Lung (tissue), 12 donors: ENCODE data around the gene FLT1. TPM values are rescaled to one million over a fixed set of nuclear protein-coding genes. Genes with fewer than 3 reads are reported as not detected.
A peak's percentile ranks its signal among the peaks of the same experiment; 100 is the strongest.

ENCODE experiments used
- ATAC-seq: fragments of 200-7000 bp; cut with Tn5 transposase; one replicate; pipeline ENCODE4 v1.9.1; 2020; ENCODE audit warnings: moderate number of reproducible peaks; ENCODE audit not compliant: insufficient read depth, low FRiP score
- DNase-seq, 3 donors: peaks; one replicate each; pipeline ENCODE4 v3.0.0-alpha.2; 2013 to 2017
- H3K27ac ChIP-seq, 2 donors: one replicate each; pipeline ENCODE4 v1.5.1; 2013; ENCODE audit warnings: mild to moderate bottlenecking in 2 of 2, moderate library complexity in 2 of 2, control low read depth in 1 of 2, inconsistent platforms in 1 of 2, low read depth in 1 of 2, low read length in 1 of 2
- H3K27me3 ChIP-seq, 3 donors: one replicate each; pipeline ENCODE4 v1.5.1; 2013; ENCODE audit warnings: low read length in 2 of 3; ENCODE audit not compliant: control insufficient read depth in 3 of 3, insufficient read depth in 3 of 3
- H3K36me3 ChIP-seq, 4 donors: one replicate each; pipeline ENCODE4 v1.5.1; 2013; ENCODE audit warnings: low read length in 4 of 4, mild to moderate bottlenecking in 1 of 4, moderate library complexity in 1 of 4; ENCODE audit not compliant: control insufficient read depth in 4 of 4, insufficient read depth in 4 of 4
- H3K4me1 ChIP-seq, 5 donors: one replicate each; pipeline ENCODE4 v1.5.1; 2013; ENCODE audit warnings: low read length in 5 of 5, mild to moderate bottlenecking in 2 of 5, moderate library complexity in 1 of 5; ENCODE audit not compliant: control insufficient read depth in 5 of 5, insufficient read depth in 5 of 5
- H3K4me3 ChIP-seq: one replicate; pipeline ENCODE4 v1.5.1; 2013; ENCODE audit warnings: mild to moderate bottlenecking, control low read depth, moderate library complexity
- H3K9ac ChIP-seq, 2 donors: one replicate each; pipeline ENCODE4 v1.5.1; 2013; ENCODE audit warnings: low read length in 2 of 2, control low read depth in 1 of 2; ENCODE audit not compliant: insufficient read depth in 1 of 2
- H3K9me3 ChIP-seq, 4 donors: one replicate each; pipeline ENCODE4 v1.5.1; 2013; ENCODE audit warnings: low read length in 3 of 4, mild to moderate bottlenecking in 1 of 4, moderate library complexity in 1 of 4; ENCODE audit not compliant: control insufficient read depth in 4 of 4, insufficient read depth in 3 of 4
- CTCF ChIP-seq: IDR thresholded peaks from 2 replicates; pipeline ENCODE4 v1.5.1; 2012; ENCODE audit warnings: mild to moderate bottlenecking; ENCODE audit errors: control extremely low read depth, extremely low read depth
- WGBS, 2 donors: extraction: QIAGEN DNeasy Blood & Tissue Kit; methylation state at CpG; one replicate each; pipeline ENCODE4 v1.1.7; 2013; 5-methylcytosine and 5-hydroxymethylcytosine counted together
- polyA plus RNA-seq, 2 donors: library from polyadenylated mRNA; stranded (reverse); fragments of 200-250 nt; gene quantifications; one replicate each; pipeline ENCODE4 v1.2.1, GENCODE V29; 2013
- total RNA-seq, 2 donors: library from RNA; depleted of rRNA in 1 of 2; stranded (reverse); fragments of >200 nt in 1 of 2; gene quantifications; one replicate each; pipeline ENCODE4 v1.2.1, GENCODE V29; 2014 to 2021
- donor health status: control.
- donor health status: control.
- donor health status: Bipolar disorder and iron deficiency.
- donor health status: healthy.
- donor health status: DM: yes; HTN: yes; CAD: no.

The FLT1 gene
- total and polyA plus RNA-seq, 4 donors, result 4.7 to 71.3 (median 42.2) TPM

DNA sequence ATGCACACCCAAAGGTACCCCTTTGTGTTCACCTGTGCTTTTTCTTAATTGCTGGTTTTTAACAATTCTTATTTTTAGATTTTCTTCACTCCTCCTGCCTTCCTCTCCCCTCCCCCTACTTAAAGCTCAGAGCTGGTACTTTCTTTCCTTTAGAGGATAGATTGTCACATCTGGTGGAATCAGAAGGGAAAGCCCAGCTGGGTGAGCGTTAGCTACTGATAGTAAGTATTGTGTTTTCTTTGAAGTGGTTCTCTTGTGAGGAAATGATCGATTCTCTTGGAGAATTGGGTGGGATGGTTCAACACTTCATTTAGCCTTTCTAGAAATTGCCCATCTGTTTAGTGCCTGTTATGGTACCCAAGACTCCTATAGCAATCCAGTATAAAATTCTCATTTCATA is 84.8 kb downstream of the FLT1 start:
- WGBS, 2 donors, result 36 to 37% methylated on average over 2 of the region's 2 CpGs
- peaks cover 2 to 30% (median 10%) of the 10 kb centered on the region in 5 donors for H3K4me1 ChIP-seq
- no peak for ATAC-seq
- no peaks in the 10 kb centered on the region for H3K9me3 ChIP-seq
- H3K4me3 ChIP-seq, result no peak overlapping the region
- no peaks in the 10 kb centered on the region for H3K36me3 ChIP-seq
- H3K27me3 ChIP-seq, result no peaks in the 10 kb centered on the region
- TF ChIP-seq CTCF, result no peak
- DNase-seq, result no peak
- H3K9ac ChIP-seq, result no peak overlapping the region
- no peak overlapping the region for H3K27ac ChIP-seq

DNA sequence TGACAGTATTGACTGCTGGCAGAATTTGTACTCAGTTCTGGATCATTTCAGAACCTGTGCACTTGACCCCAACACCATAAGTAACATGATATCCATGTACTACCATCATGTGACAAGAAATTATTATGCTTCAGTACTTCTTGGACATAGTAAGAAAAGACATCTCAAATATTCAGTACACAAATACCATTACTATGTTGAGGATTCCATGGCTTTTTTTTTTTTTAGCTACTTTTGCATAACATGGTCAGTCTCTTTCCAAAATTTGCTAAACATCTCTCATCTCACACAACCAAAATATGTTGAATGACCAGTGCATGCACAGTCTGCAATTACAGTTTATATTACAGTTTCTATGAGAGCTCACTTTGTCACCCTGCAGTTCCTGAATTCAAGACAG is 85.3 kb downstream of the FLT1 start:
- ATAC-seq, result no peak
- no peaks in the 10 kb centered on the region for H3K9me3 ChIP-seq

DNA sequence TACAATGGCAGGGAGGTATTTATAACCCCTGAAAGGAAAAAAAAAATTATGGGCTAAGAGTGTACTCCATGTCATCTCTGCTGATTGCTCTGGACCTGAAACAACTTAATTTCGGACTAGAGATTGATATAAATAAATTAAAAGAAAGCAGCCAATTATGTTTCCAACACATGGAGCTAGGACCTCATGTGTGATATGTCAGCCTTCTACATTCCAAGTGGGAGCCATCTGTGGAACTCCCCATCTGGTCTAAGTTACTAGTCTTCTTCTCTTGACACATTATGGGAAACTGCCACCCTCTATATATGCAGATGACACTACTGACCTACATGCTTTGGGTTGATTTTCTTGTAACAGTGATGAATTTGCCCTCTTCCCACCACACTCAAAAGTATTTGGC is 86.1 kb downstream of the FLT1 start:
- Histone ChIP-seq H3K27ac (peak overlapping the region in 1 of 2 donors; percentile 5), H3K9me3 (no peaks in the 10 kb centered on the region), H3K4me3 (no peak overlapping the region), H3K36me3 (no peaks in the 10 kb centered on the region), H3K4me1 (peaks cover 2 to 30% (median 10%) of the 10 kb centered on the region in 5 donors), H3K27me3 (no peaks in the 10 kb centered on the region), H3K9ac (no peak overlapping the region)
- no peak for DNase-seq
- 32 to 50% methylated on average over 1 of the region's 1 CpG for WGBS, 2 donors
- TF ChIP-seq CTCF, result no peak
- ATAC-seq, result no peak

More for the DNA sequence above, 85.3 kb downstream of the FLT1 start:
- H3K4me3 ChIP-seq, result no peak overlapping the region
- no peaks in the 10 kb centered on the region for H3K27me3 ChIP-seq
- no peak for TF ChIP-seq CTCF
- no peak for DNase-seq
- H3K36me3 ChIP-seq, result no peaks in the 10 kb centered on the region
- H3K9ac ChIP-seq, result no peak overlapping the region
- H3K4me1 ChIP-seq, result peaks cover 2 to 30% (median 10%) of the 10 kb centered on the region in 5 donors
- H3K27ac ChIP-seq, result peak overlapping the region in 1 of 2 donors; percentile 5

- no peaks in the 10 kb centered on the region for H3K27me3 ChIP-seq
- no peaks in the 10 kb centered on the region for H3K9me3 ChIP-seq
- no peak overlapping the region for H3K9ac ChIP-seq
- no peak overlapping the region for H3K4me3 ChIP-seq
- DNase-seq (peak; percentile 44 to 81 (median 57)), ATAC-seq (peak; percentile 58)
- peaks cover 2 to 26% (median 10%) of the 10 kb centered on the region in 5 donors for H3K4me1 ChIP-seq
- no peak for TF ChIP-seq CTCF
- WGBS, 2 donors, result 17 to 18% methylated on average over 8 of the region's 8 CpGs
- H3K27ac ChIP-seq, result no peak overlapping the region
- no peaks in the 10 kb centered on the region for H3K36me3 ChIP-seq
These were observed 86.6 kb downstream of the FLT1 start for GRCh38 chr13:28408235-28408848.
